Gastroesophageal sphincter (tissue), 3 donors: Measurements from ENCODE around the gene GPR132.

Experiments
- EP300 ChIP-seq: sonication (generic); formaldehyde crosslinking; IDR thresholded peaks from one replicate; pipeline ENCODE4 v1.6.1; 2017; ENCODE audit warnings: antibody characterized with exemption, mild to moderate bottlenecking
- POLR2A ChIP-seq, 2 donors: fragments of 450-650 bp; IDR thresholded peaks; one replicate each; pipeline ENCODE4 v1.6.1; 2017; ENCODE audit warnings: antibody characterized with exemption in 2 of 2, mild to moderate bottlenecking in 2 of 2, moderate library complexity in 1 of 2
- TF ChIP-seq, protein P1 (sequence below), 4 experiments: fragments of 200-600 bp in 2 of 4; fragments of 450-650 bp in 2 of 4; sonication (generic) in 1 of 4; IDR thresholded peaks; one replicate each; pipeline ENCODE4 v1.5.1; 2017 to 2019; ENCODE audit warnings: antibody characterized with exemption in 4 of 4, mild to moderate bottlenecking in 2 of 4, moderate library complexity in 2 of 4

DNA sequence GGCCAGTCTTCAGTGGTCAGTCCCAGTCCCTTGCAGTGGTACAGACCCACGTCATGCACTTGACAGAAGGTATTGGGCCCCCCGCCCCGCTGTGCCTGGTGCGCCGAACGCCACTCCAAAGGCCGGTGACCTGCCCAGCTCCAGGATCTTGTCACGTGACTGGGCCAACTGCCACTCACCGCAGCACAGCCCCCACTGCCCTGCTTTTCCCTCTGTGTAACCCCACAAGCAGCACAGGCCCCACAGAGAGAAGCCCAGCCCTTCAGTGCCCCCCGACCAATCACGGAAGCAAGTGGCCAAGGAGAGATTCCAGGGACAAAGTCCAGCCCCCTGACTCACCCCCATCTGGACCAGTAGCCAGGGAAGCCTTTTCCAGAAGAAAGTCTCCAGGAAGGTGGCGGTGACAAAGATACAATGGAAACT, 498 bp downstream of the GPR132 start:
- TF ChIP-seq, protein P1, sequence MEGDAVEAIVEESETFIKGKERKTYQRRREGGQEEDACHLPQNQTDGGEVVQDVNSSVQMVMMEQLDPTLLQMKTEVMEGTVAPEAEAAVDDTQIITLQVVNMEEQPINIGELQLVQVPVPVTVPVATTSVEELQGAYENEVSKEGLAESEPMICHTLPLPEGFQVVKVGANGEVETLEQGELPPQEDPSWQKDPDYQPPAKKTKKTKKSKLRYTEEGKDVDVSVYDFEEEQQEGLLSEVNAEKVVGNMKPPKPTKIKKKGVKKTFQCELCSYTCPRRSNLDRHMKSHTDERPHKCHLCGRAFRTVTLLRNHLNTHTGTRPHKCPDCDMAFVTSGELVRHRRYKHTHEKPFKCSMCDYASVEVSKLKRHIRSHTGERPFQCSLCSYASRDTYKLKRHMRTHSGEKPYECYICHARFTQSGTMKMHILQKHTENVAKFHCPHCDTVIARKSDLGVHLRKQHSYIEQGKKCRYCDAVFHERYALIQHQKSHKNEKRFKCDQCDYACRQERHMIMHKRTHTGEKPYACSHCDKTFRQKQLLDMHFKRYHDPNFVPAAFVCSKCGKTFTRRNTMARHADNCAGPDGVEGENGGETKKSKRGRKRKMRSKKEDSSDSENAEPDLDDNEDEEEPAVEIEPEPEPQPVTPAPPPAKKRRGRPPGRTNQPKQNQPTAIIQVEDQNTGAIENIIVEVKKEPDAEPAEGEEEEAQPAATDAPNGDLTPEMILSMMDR (IDR thresholded peaks at IDR 0.05) = no peak
- TF ChIP-seq POLR2A (IDR thresholded peaks at IDR 0.05) = no peak
- TF ChIP-seq EP300 = no peak
